Mesenchymal stem cell (in vitro differentiated cells and primary cell): Measurements from ENCODE around the gene CATSPERD.

Experiments used
- DNase-seq: peaks from one replicate; pipeline ENCODE4 v3.0.0-alpha.2; 2013
- H2AFZ ChIP-seq: one replicate; pipeline ENCODE4 v1.6.1; 2013; ENCODE audit warnings: low read depth, mild to moderate bottlenecking, control low read depth, inconsistent platforms, low read length, moderate library complexity
- H2AK5ac ChIP-seq: 2 replicates; pipeline ENCODE4 v1.6.1; 2013; ENCODE audit warnings: low read length, moderate library complexity, mild to moderate bottlenecking, inconsistent platforms; ENCODE audit not compliant: severe bottlenecking
- H2BK120ac ChIP-seq: one replicate; pipeline ENCODE4 v1.6.1; 2013; ENCODE audit warnings: low read depth, mild to moderate bottlenecking, inconsistent platforms, low read length, moderate library complexity
- H2BK12ac ChIP-seq, 2 experiments: one replicate each; pipeline ENCODE4 v1.6.1; 2013; ENCODE audit warnings: inconsistent platforms in 2 of 2, low read length in 2 of 2, mild to moderate bottlenecking in 2 of 2, moderate library complexity in 2 of 2, control low read depth in 1 of 2
- H2BK15ac ChIP-seq: one replicate; pipeline ENCODE4 v1.6.1; 2013; ENCODE audit warnings: mild to moderate bottlenecking, low read depth, inconsistent platforms; ENCODE audit not compliant: poor library complexity, severe bottlenecking
- H2BK5ac ChIP-seq: 2 replicates; pipeline ENCODE4 v1.6.1; 2013; ENCODE audit warnings: low read depth, mild to moderate bottlenecking, low read length, control low read depth, inconsistent platforms; ENCODE audit not compliant: poor library complexity, severe bottlenecking
- H3K14ac ChIP-seq, 2 experiments: one replicate each; pipeline ENCODE4 v1.6.1; 2013; ENCODE audit warnings: inconsistent platforms in 2 of 2, low read length in 2 of 2, control low read depth in 1 of 2, mild to moderate bottlenecking in 1 of 2, moderate library complexity in 1 of 2
- H3K18ac ChIP-seq, 2 experiments: one replicate each; pipeline ENCODE4 v1.6.1; 2013; ENCODE audit warnings: inconsistent platforms in 2 of 2, low read length in 2 of 2, control low read depth in 1 of 2, low read depth in 1 of 2, mild to moderate bottlenecking in 1 of 2
- H3K23ac ChIP-seq, 2 experiments: one replicate each; pipeline ENCODE4 v1.6.1; 2013; ENCODE audit warnings: inconsistent platforms in 2 of 2, low read length in 2 of 2, mild to moderate bottlenecking in 2 of 2, moderate library complexity in 2 of 2, control low read depth in 1 of 2
- H3K27ac ChIP-seq: 2 replicates; pipeline ENCODE4 v1.5.1; 2013; ENCODE audit warnings: mild to moderate bottlenecking, moderate library complexity, low read length, control low read depth, inconsistent platforms; ENCODE audit not compliant: poor library complexity, severe bottlenecking
- H3K27me3 ChIP-seq, 2 experiments: 2 replicates each; pipeline versions ENCODE4 v1.6.1 to v1.7.0; 2013; ENCODE audit warnings: low read length in 2 of 2, mild to moderate bottlenecking in 2 of 2, moderate library complexity in 2 of 2, control low read depth in 1 of 2, inconsistent platforms in 1 of 2; ENCODE audit not compliant: control insufficient read depth in 1 of 2, insufficient read depth in 1 of 2
- H3K36me3 ChIP-seq, 2 experiments: 2 replicates each; pipeline versions ENCODE4 v1.6.1 to v1.7.0; 2013; ENCODE audit warnings: low read length in 2 of 2, control low read depth in 1 of 2, inconsistent platforms in 1 of 2, low read depth in 1 of 2, mild to moderate bottlenecking in 1 of 2; ENCODE audit not compliant: insufficient read depth in 2 of 2, control insufficient read depth in 1 of 2
- H3K4ac ChIP-seq, 2 experiments: one replicate each; pipeline ENCODE4 v1.6.1; 2013; ENCODE audit warnings: inconsistent platforms in 2 of 2, low read length in 2 of 2, mild to moderate bottlenecking in 2 of 2, moderate library complexity in 2 of 2, control low read depth in 1 of 2, low read depth in 1 of 2
- H3K4me1 ChIP-seq: 2 replicates; pipeline ENCODE4 v1.6.1; 2013; ENCODE audit warnings: low read depth, low read length, control low read depth; ENCODE audit not compliant: control insufficient read depth, insufficient read depth
- H3K4me2 ChIP-seq: 2 replicates; pipeline ENCODE4 v1.6.1; 2013; ENCODE audit warnings: low read length, mild to moderate bottlenecking, inconsistent platforms; ENCODE audit not compliant: poor library complexity, severe bottlenecking
- H3K4me3 ChIP-seq, 2 experiments: 2 replicates each; pipeline versions ENCODE4 v1.5.1 to v1.7.0; 2013; ENCODE audit warnings: low read length in 2 of 2, mild to moderate bottlenecking in 2 of 2, control low read depth in 1 of 2, low read depth in 1 of 2; ENCODE audit not compliant: insufficient read depth in 1 of 2
- H3K79me1 ChIP-seq: replicated peaks from 2 replicates; pipeline ENCODE4 v1.6.1; 2013; ENCODE audit warnings: mild to moderate bottlenecking, control low read depth, low read length, inconsistent platforms; ENCODE audit not compliant: poor library complexity, severe bottlenecking
- H3K9ac ChIP-seq: 2 replicates; pipeline ENCODE4 v1.7.0; 2013; ENCODE audit warnings: mild to moderate bottlenecking, low read length, moderate library complexity
- H3K9me3 ChIP-seq: 2 replicates; pipeline ENCODE4 v1.7.0; 2013; ENCODE audit warnings: mild to moderate bottlenecking, low read length; ENCODE audit not compliant: control insufficient read depth
- H4K8ac ChIP-seq: one replicate; pipeline ENCODE4 v1.6.1; 2013; ENCODE audit warnings: inconsistent platforms, mild to moderate bottlenecking, low read length, moderate library complexity
- H4K91ac ChIP-seq: one replicate; pipeline ENCODE4 v1.6.1; 2013; ENCODE audit warnings: mild to moderate bottlenecking, low read length, inconsistent platforms
- WGBS: methylation state at CpG from one replicate; pipeline ENCODE4 v1.1.7; 2013; ENCODE audit warnings: mixed read lengths; 5-methylcytosine and 5-hydroxymethylcytosine counted together

CATSPERD gene

DNA sequence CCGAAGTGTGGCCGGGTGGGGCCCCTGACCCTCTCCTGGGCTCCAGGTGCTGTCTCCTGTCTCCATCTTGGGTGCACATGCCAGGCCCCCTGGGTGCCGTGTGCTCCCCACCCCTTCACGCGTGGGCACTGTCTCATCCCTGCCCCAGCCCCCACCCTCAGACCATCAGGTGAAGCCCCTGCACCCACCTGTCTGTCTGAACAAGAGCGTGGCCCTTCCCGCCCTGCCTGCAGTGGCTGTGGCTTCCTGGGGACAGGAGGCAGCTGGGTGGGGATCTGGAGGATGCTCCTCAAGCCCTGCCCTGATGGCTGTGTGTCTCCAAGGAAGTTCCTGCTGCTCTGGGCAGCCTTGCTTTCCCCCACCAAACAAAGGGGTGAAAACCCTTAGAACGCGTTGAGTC is 61.9 kb downstream of the CATSPERD start:
- H3K36me3 ChIP-seq, result peaks cover 33 to 53% of the 10 kb centered on the region in 2 experiments

DNA sequence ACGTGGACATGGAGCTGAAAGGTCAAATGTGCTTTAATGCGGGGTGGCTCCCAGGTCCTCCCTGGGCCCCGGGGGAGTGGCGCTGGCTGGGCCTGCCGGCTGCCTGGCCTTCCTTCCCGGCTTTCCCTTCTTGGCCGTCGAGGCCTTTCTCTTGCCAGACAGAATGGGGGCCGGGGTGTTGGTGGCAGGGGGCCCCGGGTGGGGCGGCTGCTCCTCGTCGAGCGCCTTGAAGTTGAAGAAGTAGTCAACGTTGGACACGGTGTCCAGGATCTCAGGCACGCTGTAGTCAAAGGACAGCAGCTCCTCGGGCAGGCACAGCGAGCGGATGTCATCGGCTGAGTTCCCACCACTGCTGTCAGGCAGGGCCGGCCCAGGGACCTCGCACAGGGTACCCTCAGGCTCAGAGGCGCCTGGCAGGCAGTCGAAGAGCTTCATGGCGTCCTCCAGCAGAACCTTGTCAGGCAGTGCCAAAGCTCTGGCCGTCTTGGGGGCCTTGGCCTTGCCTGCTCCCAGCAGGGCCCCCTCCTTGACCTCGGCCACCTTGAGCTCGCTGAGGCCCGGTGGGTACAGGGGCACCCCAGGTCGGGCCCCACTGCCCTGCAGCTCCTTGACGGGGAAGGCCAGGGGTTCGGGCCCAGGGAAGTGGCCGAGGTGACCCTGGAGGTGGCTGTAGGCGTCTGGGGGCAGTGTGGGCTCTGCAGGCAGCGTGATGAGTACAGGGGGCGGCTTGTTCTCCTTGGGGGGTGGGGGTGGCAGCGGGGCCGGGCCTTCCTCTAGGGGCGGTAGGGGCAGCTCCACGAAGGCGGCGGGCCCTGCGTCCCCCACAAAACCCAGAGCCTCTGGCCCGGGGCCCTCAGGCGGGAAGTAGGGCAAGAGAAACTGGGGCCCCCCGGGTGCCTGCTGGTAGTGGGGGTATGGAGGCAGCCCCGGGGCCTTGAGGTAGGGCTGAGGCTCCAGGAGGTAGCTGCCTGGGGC is 62.8 kb downstream of the CATSPERD start:
- H2BK12ac ChIP-seq, result no peak overlapping the region
- H2BK5ac ChIP-seq, result no peak overlapping the region
- no peak overlapping the region for H3K27ac ChIP-seq
- H4K8ac ChIP-seq, result no peak overlapping the region
- no peak overlapping the region for H2AK5ac ChIP-seq
- peaks cover 26% of the 10 kb centered on the region for H3K79me1 ChIP-seq
- no peak overlapping the region for H3K4ac ChIP-seq
- no peak overlapping the region for H3K18ac ChIP-seq
- H3K23ac ChIP-seq, result no peak overlapping the region
- no peak overlapping the region for H2BK15ac ChIP-seq
- no peak overlapping the region for H3K9ac ChIP-seq
- no peak overlapping the region for H3K4me2 ChIP-seq
- H3K9me3 ChIP-seq, result no peaks in the 10 kb centered on the region
- no peak overlapping the region for H4K91ac ChIP-seq
- peaks cover 42 to 62% of the 10 kb centered on the region in 2 experiments for H3K36me3 ChIP-seq
- no peak overlapping the region for H2AFZ ChIP-seq
- no peak for DNase-seq
- H3K27me3 ChIP-seq, result no peaks in the 10 kb centered on the region
- no peak overlapping the region for H3K4me3 ChIP-seq
- 91% methylated on average over 48 of the region's 48 CpGs for WGBS
- no peak overlapping the region for H3K14ac ChIP-seq
- no peak overlapping the region for H2BK120ac ChIP-seq
- H3K4me1 ChIP-seq, result peaks cover 4% of the 10 kb centered on the region

More for the DNA sequence above, 61.9 kb downstream of the CATSPERD start:
- no peak overlapping the region for H2BK12ac ChIP-seq
- H3K27ac ChIP-seq, result no peak overlapping the region
- peak overlapping the region; percentile 30 for H4K91ac ChIP-seq
- no peak overlapping the region for H4K8ac ChIP-seq
- no peak overlapping the region for H2AK5ac ChIP-seq
- H3K14ac ChIP-seq, result no peak overlapping the region
- H3K27me3 ChIP-seq, result peaks cover 0 to 1% of the 10 kb centered on the region in 2 experiments
- H3K18ac ChIP-seq, result no peak overlapping the region
- H3K23ac ChIP-seq, result no peak overlapping the region
- WGBS, result 96% methylated on average over 9 of the region's 9 CpGs
- no peak overlapping the region for H3K4ac ChIP-seq
- H3K4me2 ChIP-seq, result no peak overlapping the region
- DNase-seq, result no peak
- H3K9me3 ChIP-seq, result no peaks in the 10 kb centered on the region
- H2BK120ac ChIP-seq, result no peak overlapping the region
- H3K79me1 ChIP-seq, result peaks cover 21% of the 10 kb centered on the region
- no peak overlapping the region for H3K4me3 ChIP-seq
- H3K4me1 ChIP-seq, result peaks cover 3% of the 10 kb centered on the region
- no peak overlapping the region for H2AFZ ChIP-seq
- H3K9ac ChIP-seq, result no peak overlapping the region
- no peak overlapping the region for H2BK15ac ChIP-seq
- no peak overlapping the region for H2BK5ac ChIP-seq

DNA sequence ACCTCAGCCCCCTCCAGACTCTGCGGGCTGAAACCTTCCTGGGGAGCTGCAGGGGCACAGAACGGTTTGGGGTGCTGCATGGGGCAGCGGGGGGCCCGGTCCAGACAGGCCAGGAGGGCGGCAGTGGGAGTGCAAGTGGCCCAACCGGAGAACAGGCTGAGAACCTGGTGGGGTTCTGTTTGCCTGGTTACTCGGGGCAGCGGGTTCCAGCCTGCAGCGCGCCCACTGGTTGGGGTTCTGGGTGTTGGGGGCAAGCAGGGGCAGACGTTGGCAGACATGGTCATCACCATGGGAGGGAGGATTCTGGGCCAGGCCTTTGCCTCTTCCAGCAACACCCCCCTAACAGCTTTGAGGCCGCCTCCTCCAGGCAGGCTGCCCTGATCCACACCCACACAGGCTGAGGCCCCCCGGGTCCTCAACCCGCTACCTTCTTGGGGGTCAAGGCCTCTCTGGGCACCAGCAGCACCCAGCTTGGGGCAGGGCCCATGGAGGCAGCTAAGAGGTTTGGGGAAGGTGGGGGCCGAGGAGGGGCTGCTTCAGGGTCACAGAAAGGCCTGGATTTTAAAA is 64.2 kb downstream of the CATSPERD start, which contains the start of gene PRR22:
TSS of gene PRR22 (minus strand) at position 166 of the 567 bp plus-strand sequence. CDS start at position 80, 86 bp downstream.
- no peak within 1 kb of the TSS for H2AFZ ChIP-seq

DNA sequence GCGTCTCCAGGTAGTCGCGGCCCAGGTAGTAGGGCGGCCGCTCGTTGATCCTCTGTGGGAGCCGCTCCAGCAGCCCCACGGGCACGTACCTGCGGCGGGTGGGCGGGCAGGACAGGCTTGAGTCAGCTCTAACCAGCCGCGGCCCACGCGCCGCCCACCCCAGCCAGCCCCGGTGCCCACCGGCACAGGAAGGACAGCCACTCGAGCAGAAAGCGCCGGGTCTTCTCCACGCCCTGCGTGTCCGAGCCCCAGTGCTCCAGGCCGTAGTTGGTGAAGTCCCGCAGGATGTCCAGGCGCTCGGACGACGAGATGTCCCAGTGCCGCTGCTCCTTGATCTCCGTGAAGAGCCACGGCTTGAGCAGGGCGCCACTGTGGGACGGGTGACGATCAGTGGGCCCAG is 65.0 kb downstream of the CATSPERD start:
- no peak overlapping the region for H3K23ac ChIP-seq
- H3K27ac ChIP-seq, result no peak overlapping the region
- no peak overlapping the region for H2AFZ ChIP-seq
- no peaks in the 10 kb centered on the region for H3K9me3 ChIP-seq
- H3K36me3 ChIP-seq, result peaks cover 58 to 81% of the 10 kb centered on the region in 2 experiments
- no peak overlapping the region for H2BK12ac ChIP-seq
- no peak overlapping the region for H3K14ac ChIP-seq
- H2BK5ac ChIP-seq, result no peak overlapping the region
- H3K9ac ChIP-seq, result no peak overlapping the region
- no peak overlapping the region for H4K8ac ChIP-seq
- no peaks in the 10 kb centered on the region for H3K27me3 ChIP-seq
- no peak overlapping the region for H2BK15ac ChIP-seq
- peak overlapping the region in 1 of 2 experiments; percentile 14 for H3K4me3 ChIP-seq
- no peak overlapping the region for H4K91ac ChIP-seq
- H3K79me1 ChIP-seq, result peaks cover 43% of the 10 kb centered on the region
- H2BK120ac ChIP-seq, result no peak overlapping the region
- no peak for DNase-seq
- WGBS, result 97% methylated on average over 37 of the region's 37 CpGs
- no peak overlapping the region for H3K18ac ChIP-seq
- no peak overlapping the region for H3K4me2 ChIP-seq
- H3K4ac ChIP-seq, result no peak overlapping the region
- H2AK5ac ChIP-seq, result no peak overlapping the region
- peaks cover 11% of the 10 kb centered on the region for H3K4me1 ChIP-seq

More for the DNA sequence above, 64.2 kb downstream of the CATSPERD start, which contains the start of gene PRR22:
- Histone ChIP-seq H2BK12ac (no peak within 1 kb of the TSS), H3K9ac (no peak within 1 kb of the TSS), H3K23ac (no peak within 1 kb of the TSS), H3K4me2 (no peak within 1 kb of the TSS), H3K9me3 (no peaks in the 10 kb centered on the region), H3K18ac (no peak within 1 kb of the TSS), H3K27ac (no peak within 1 kb of the TSS), H4K8ac (no peak within 1 kb of the TSS), H2BK15ac (no peak within 1 kb of the TSS), H3K4ac (no peak within 1 kb of the TSS), H2AK5ac (no peak within 1 kb of the TSS), H3K4me3 (peak within 1 kb of the TSS in 1 of 2 experiments; percentile 14), H3K79me1 (peaks cover 36% of the 10 kb centered on the region), H4K91ac (no peak within 1 kb of the TSS), H2BK120ac (no peak within 1 kb of the TSS), H2BK5ac (no peak within 1 kb of the TSS), H3K27me3 (no peaks in the 10 kb centered on the region), H3K14ac (no peak within 1 kb of the TSS), H3K36me3 (peaks cover 53 to 76% of the 10 kb centered on the region in 2 experiments), H3K4me1 (peaks cover 4% of the 10 kb centered on the region)
- no peak for DNase-seq
- WGBS, result 95% methylated on average over 10 of the region's 15 CpGs
